KOPT-K1 (cell line): ENCODE measurements around the gene PARVA.

Source experiments
- H3K27ac ChIP-seq: fragments of 200-600 bp; sonication (generic); 2 replicates; pipeline ENCODE4 v1.5.1; 2016; ENCODE audit warnings: antibody characterized with exemption, mild to moderate bottlenecking, low read depth, low read length; ENCODE audit not compliant: poor library complexity, severe bottlenecking
- H3K36me3 ChIP-seq: fragments of 200-600 bp; sonication (generic); 2 replicates; pipeline ENCODE4 v1.5.1; 2017; ENCODE audit warnings: antibody characterized with exemption, mild to moderate bottlenecking, low read length, moderate library complexity; ENCODE audit not compliant: insufficient read depth
- H3K9me3 ChIP-seq: fragments of 200-600 bp; sonication (generic); 2 replicates; pipeline ENCODE4 v1.5.1; 2017; ENCODE audit warnings: antibody characterized with exemption, low read length, mild to moderate bottlenecking; ENCODE audit not compliant: insufficient read depth, poor library complexity, severe bottlenecking

The PARVA gene

DNA sequence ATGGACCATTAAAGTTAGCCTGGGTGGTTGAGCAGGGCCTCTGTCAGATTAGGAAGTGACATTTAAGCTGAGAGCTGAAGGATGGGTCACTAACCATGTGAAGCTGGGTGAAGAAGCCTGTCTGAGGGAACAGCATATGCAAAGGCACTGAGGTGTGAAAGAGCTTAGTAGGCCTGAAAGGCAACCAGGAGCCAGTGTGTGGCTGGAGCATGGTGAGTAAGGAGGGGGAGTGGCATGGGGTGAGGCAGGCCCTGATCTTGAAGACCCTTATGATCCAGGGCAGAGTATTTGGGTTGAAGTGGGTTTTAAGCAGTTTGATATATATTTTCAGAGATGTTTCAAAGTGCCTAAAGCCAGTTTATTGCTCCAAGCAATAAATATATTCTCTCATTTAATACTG is 48.8 kb downstream of the PARVA start:
- Histone ChIP-seq H3K36me3 (no peaks in the 10 kb centered on the region), H3K9me3 (no peaks in the 10 kb centered on the region), H3K27ac (no peak overlapping the region)

DNA sequence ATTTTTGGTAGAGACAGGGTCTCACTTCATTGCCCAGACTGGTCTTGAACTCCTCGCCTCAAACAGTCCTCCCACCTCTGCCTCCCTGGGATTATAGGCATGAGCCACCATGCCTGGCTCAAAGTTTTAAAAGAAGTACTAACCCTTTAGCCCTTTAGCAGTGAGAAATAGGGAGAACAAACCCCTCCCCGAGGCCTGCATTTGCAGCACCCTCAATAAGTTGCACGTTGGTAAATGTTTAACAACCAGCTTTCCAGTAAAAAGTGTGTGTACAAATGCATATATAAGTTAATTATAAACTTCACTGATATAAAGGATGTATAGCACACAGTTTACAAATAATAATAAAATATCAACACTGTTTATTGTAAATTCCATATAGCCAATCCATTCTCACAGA is 51.8 kb downstream of the PARVA start:
- no peaks in the 10 kb centered on the region for H3K9me3 ChIP-seq
- no peaks in the 10 kb centered on the region for H3K36me3 ChIP-seq
- no peak overlapping the region for H3K27ac ChIP-seq

DNA sequence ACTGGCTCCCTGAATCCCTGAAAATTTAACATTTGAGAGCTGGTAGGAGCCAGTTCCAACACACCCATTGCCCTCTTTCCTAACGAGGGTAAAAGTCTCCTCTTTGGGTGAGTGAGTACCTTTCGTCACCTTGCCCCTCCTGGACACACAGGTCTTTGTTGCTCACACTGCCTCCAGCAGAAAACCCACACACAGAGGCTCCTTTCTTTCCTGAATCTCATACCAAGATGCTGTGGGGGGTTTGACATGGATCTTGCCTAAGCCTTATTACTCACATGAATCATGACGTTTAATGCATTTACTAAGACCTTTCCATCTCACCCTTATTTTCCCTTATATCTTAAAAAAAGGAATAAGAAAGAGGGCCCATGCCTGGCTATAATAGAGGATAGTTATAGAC is 53.0 kb downstream of the PARVA start:
- H3K27ac ChIP-seq = no peak overlapping the region
- H3K9me3 ChIP-seq = no peaks in the 10 kb centered on the region
- H3K36me3 ChIP-seq = no peaks in the 10 kb centered on the region

DNA sequence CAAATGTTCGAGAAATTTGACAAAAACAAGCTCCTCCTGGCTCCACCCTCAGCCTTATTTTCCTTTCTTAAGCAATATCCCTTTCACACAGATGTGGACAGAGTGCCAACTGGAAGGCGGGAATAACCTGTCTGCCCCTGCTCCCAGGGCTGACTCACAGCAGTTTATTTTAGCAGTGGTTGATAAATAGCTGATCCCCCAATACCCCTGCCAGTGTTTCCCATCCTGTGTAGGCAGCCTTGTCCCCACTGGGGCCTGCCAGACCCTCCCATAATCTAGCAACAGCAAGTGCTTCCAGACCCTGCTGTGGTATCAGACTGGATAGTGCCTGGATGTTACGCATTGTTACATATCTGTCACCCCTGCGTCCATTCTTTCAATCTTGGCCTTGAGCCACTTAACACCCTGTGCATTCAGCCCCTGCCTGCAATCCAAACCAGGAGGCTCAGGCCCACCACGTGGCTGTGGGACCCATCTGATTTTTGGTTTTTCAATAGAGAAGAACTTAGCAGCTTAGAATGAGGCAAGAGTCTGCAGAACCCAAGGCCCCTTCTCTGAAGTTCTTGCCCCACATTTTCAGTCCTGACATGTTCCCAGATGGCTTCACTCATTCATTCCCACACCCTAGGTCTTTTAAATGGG is 53.7 kb downstream of the PARVA start:
- H3K9me3 ChIP-seq = no peaks in the 10 kb centered on the region
- H3K36me3 ChIP-seq = no peaks in the 10 kb centered on the region
- no peak overlapping the region for H3K27ac ChIP-seq

DNA sequence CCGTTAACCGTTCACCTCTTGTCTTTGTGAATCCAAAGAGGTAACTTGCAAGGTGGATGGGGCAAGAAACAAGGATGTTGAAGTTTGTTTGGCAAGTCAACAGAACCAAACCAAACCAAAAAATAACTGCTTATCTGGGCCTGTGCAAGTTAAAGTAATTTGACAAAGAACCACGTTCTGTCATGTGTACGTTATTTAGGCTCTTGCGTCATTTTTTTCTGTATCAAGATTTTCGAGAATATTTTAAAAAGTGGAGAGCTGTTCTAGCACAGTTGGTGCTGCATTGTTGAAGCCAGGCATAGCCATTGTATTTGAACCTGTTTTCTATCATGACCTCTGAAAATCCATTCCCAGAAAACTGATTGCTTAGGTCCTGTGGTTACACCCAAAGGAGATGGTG is 55.1 kb downstream of the PARVA start:
- no peaks in the 10 kb centered on the region for H3K9me3 ChIP-seq
- H3K36me3 ChIP-seq = no peaks in the 10 kb centered on the region
- H3K27ac ChIP-seq = no peak overlapping the region

DNA sequence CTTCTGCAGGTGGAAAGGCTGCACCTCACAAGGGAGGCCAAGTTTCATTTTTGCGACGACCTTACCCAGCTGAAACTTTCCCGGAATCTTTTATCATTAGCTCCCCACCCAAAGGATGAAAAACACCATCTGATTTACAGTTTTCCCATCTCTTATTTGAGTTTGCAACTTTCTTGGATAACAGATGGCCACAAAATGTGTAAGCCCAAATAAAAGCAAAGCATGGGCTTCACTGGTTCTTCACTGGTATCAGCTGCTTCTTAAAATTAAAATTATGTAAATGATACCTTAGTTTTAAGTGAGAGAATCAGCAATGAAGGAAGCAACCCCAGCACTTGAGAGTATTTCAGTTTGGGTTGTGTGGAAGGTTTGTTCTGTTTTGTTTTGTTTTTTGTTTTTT is 55.8 kb downstream of the PARVA start:
- H3K9me3 ChIP-seq = no peaks in the 10 kb centered on the region
- H3K36me3 ChIP-seq = no peaks in the 10 kb centered on the region
- no peak overlapping the region for H3K27ac ChIP-seq

DNA sequence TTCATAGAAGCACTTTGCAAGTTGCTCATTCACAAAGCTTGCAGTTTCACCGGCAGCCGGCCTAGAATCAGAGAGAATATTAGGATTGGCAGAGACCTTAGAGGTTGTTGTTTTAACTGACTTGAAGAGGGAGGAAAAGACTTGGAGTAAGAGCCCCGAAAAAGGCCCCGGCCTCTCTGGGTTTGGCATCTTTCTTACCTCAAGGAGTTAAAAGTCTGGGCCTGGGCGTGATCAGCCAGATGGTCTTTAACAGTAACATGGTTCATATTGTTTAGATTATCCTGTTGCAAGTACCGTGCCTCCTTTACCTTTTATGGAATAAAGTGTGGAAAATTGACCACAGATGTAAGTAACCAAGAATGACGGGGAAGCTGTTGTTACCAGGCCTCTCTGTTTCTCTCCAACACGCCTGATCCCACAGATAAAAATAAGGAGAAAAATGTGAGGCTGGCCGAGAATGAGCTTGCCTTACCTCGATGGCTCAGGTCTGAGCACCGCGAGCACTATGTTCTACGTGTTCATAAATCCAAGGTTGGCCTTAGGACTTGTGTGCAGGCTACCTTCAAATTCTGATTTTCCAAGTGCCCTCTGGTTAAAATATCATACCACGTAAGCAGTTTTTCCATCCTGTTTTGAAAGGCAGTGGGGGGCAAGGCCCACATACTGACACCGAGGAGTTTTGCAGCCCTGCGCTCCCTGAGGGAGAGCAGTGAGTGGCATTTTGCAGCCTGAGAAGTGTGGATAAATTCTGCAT is 56.4 kb downstream of the PARVA start:
- Histone ChIP-seq H3K27ac (no peak overlapping the region), H3K36me3 (no peaks in the 10 kb centered on the region), H3K9me3 (no peaks in the 10 kb centered on the region)

DNA sequence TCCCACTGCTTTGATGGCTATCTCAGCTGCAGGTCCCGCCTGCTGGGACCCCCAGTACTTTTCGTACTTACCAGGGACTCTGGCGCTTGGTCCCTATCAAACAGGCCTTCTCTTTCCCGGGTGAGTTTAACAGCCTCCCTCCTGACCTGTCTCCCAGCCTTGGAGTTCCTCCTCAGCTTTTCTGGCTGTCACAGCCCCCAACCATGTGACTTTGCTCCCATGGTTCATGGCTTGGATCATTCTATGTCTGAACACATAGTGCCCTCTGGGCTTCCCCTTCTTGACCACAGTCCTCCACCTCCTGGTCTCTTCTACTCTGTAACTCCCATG is 56.9 kb downstream of the PARVA start:
- no peak overlapping the region for H3K27ac ChIP-seq

DNA sequence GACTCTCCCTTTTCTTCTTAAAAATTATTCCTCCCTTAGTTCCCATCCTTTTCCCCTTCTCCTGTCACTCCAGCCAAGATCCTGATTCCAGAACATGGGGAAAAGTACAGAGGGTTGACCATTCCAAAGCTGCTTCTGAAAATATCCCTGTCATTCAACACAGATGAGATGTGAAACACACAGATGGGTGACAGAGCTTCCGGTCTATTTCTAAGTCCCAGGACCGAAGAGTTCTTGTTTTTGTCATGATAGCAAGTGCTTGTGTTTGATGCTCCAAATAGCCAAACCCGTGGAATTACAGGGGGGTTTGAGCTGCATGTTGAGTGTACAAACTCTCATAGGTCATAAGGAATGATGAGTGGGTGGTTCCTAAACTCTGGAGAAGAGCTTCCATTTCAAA is 57.9 kb downstream of the PARVA start:
- H3K36me3 ChIP-seq = no peaks in the 10 kb centered on the region
- no peaks in the 10 kb centered on the region for H3K9me3 ChIP-seq
- no peak overlapping the region for H3K27ac ChIP-seq

More for the DNA sequence above, 56.9 kb downstream of the PARVA start:
- no peaks in the 10 kb centered on the region for H3K9me3 ChIP-seq
- H3K36me3 ChIP-seq = no peaks in the 10 kb centered on the region

DNA sequence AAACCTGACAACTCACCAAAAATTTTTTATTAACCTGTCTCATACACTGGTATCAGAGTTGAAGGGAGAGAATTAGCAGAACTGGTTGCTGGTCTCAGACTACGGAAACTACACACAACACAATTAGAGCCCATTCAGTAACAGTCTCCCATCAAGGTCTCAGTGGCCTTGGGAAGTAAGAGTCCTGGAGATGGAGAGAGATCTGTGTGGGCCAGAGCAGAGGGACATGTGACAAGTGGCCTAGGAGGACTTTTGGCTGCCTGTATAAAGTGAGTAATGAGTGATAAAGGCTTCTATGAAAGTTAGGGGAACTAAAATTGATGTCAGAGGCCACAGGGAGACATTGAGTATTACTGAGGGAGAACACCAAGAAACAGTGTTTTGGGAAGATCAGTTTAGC is 58.9 kb downstream of the PARVA start:
- no peaks in the 10 kb centered on the region for H3K36me3 ChIP-seq
- no peaks in the 10 kb centered on the region for H3K9me3 ChIP-seq
- H3K27ac ChIP-seq = no peak overlapping the region

DNA sequence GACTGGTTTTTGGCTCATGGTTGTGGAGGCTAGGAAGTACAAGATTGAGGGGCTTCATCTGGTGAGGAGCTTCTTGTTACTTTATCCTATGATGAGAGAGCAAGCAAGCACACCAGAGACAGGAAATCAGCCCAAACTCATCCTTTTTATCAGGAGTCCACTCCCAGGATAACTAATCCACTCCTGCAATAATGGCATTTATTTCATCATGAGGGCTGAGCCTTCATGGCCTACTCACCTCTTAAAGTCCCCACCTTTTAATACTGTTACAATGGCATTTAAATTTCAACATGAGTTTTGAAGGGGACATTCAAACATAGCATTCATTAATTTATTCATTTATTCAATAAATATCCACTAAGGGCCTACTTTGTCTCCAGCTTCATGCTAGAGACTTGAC is 60.9 kb downstream of the PARVA start:
- H3K9me3 ChIP-seq = no peaks in the 10 kb centered on the region
- no peak overlapping the region for H3K27ac ChIP-seq
- no peaks in the 10 kb centered on the region for H3K36me3 ChIP-seq

DNA sequence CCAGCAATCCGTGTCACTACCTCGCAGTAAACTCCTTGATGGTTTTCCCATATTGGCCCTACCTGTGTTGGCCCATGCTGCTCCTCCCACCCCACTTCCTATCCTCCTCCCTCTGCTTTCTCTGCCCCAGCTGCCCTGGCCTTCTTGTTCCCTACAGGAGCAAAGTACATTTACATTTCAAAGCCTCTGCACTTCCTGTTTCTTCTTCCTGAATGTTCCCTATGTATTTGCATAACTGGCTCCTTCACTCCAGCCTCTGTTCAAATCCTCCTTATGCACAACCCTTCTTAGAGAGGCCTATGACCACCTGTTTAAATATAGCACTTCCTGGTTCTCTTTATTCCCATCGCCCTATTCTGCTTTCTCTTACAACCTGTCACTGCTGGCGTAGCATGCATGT is 62.2 kb downstream of the PARVA start:
- no peak overlapping the region for H3K27ac ChIP-seq

DNA sequence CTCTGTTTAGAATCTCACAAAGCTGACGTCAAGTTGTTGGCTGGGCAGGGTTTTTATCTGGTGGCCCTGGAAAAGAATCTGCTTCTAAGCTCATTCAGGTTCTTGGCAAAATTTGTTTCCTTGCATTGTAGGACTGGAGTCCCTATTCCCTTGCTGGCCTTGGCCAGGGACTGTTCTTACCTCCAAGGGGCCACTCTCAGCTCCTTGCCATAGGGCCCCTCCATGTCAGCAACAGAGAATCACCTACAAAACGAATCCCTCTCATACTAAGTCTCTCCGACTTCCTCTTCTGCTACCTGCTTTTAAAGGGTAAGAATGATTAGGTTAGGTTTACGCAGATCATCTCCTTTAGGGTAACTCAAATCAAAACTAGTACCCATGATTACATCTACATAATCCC is 63.2 kb downstream of the PARVA start:
- Histone ChIP-seq H3K27ac (no peak overlapping the region), H3K9me3 (no peaks in the 10 kb centered on the region), H3K36me3 (no peaks in the 10 kb centered on the region)

More for the DNA sequence above, 62.2 kb downstream of the PARVA start:
- no peaks in the 10 kb centered on the region for H3K9me3 ChIP-seq
- H3K36me3 ChIP-seq = no peaks in the 10 kb centered on the region

DNA sequence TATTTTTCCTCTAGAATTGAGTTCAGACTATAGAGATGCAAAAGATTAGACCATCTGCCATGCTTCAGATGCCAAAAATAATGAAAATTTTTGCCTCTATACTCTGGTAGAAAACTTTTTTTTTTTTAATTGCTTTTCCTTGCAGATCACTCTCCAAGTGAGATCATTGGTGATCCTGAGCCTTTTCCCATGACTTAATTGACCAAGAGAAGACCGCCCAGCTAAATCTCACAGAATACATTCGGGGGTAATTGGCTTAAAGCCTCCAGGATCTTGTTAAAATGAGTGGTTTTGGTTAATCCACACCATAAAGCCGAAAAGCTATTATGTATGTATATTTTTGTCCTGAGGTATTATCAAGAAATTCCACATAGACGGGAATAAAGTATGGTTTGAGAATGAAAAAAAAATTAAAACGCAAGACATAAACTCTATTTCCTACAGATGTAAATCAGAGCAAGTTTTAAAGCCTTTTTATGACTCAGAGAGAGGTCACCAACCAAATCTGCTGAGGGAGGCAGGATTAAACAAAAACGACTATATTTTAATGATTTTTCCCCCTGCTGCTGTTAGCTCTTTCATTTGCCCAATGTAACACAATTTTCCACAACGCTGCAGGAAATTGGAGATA is 64.0 kb downstream of the PARVA start:
- Histone ChIP-seq H3K9me3 (no peaks in the 10 kb centered on the region), H3K36me3 (no peaks in the 10 kb centered on the region), H3K27ac (no peak overlapping the region)

DNA sequence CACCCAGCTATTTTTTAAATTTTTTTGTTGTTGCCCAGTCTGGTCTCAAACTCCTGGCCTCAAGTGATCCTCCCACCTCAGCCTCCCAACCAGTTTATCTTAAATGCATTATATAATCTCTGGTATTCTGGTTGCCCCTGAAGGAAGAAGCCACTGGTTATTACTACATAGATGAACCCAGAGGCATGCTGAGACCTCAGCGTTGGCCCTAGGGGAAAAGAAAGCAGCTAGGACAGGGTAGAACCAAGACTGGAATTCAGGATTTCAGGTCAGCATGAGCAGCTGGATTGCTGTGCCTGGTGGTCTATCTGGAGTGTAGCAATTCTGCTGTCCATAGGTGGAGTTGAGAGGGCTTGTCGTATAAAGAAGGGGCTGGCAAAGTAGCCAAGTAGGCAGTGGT is 67.2 kb downstream of the PARVA start:
- Histone ChIP-seq H3K9me3 (no peaks in the 10 kb centered on the region), H3K36me3 (no peaks in the 10 kb centered on the region), H3K27ac (no peak overlapping the region)

DNA sequence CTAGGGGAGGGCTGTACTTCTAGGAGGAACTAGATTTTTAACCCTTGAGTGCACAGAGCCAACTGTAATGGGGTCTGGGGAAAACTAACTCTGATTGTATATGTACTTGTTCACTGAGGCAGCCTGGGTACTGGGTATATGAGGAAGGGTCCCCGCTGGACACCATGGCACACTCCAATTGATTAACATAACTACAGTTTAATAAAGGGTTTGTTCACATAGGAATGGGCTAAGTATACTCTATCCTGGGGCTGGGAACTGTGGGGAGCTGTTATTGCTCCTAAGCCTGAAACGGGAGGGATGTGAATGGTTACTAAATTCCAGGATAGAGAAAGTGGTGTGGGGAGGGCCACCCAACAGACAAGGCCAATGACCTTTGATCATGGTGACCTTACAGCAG is 67.6 kb downstream of the PARVA start:
- no peaks in the 10 kb centered on the region for H3K9me3 ChIP-seq
- no peak overlapping the region for H3K27ac ChIP-seq
- H3K36me3 ChIP-seq = no peaks in the 10 kb centered on the region
